ENCODE data around the gene RNF144A.

The RNF144A gene

GRCh38 chr2:7048762-7049294, 131.6 kb downstream of the RNF144A start:
- DNase-seq: no peak

- no peak for DNase-seq
These were observed 135.2 kb downstream of the RNF144A start for GRCh38 chr2:7052404-7052803.

GRCh38 chr2:7053650-7054265, 136.5 kb downstream of the RNF144A start:
- DNase-seq: no peak

DNA sequence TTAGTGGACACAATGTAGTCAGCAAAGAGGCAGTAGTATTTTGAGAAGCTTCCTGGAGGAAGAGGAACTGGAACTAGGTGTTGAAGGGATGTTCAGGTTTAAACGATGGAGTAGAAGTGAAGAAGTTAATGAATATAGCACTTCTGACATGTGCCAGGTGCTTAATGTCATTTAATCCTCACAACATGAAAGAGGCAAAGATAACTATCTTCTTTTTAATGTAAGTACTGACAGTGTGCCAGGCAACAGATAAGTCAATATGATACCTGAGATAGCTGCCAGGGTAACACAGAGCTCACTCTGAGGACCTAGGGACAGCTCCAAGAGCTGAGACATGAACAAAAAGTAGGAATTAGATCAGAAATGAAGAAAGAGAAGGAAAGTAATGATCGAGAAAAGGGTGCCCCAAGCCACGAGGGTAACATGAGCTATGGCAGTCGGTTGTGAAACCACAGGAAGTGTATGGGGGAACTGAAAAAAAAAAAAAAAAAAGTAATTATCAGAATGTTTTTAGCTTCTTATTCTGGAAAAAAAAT, 140.7 kb downstream of the RNF144A start:
- DNase-seq: no peak

DNA sequence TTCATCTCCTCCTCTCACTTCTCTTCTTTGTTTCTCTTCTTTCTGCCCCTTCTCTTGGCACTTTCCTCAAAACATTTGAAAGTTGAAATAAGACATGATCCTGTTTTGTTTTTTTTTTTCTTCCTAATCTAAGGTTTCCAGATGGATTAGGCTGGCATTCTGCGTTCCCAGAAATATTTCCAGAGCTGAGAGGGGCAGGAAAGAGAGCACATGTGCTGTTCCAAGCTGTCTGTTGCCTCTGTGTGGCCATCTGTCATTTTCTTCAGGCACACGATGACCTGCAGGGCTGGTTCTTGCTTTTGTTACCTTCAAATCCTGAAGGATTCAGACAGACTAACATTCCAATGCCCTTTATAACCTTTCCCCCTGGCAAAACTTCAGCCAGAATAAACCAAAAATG, 142.9 kb downstream of the RNF144A start:
- DNase-seq: no peak

GRCh38 chr2:7060631-7061449, 143.6 kb downstream of the RNF144A start:
- DNase-seq: no peak

GRCh38 chr2:7061450-7061789, 144.2 kb downstream of the RNF144A start:
- DNase-seq: no peak

DNA sequence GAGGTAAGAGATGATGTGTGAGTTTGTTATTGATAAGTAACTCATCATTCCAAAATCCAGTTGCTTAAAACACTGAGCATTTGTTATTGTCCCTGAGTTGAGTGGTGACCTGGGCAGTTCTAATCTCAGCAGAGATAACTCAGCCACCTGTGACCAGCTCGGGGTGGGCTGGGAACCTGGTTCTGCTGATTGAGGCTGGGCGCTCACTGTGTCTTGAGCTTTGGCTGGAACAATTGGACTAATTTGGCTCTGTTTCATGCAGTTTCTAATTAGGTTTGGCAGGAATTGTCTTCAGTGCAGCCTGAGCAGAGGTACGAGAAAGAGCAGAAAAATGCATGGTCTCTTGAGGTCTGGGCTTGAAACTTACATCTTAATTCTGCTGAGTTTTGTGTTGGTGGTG, 144.7 kb downstream of the RNF144A start:
- DNase-seq: no peak

DNA sequence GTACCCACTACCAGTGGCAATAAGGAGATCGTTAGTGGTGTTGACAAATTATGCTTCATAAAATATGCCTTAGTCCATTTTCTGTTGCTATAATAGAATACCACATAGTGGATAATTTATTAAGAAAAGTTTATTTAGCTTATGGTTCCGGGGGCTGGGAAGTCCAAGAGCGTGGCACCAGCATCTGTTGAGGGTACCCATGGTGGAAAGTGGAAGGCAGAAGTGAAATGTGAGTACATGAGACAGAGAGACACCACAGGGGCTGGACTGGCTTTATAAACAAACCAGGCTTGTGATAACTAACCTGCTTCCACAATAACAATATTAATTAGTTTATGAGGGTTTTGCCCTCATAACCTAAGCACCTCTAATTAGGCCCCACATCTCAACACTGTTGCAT, 146.6 kb downstream of the RNF144A start:
- no peak for DNase-seq

DNA sequence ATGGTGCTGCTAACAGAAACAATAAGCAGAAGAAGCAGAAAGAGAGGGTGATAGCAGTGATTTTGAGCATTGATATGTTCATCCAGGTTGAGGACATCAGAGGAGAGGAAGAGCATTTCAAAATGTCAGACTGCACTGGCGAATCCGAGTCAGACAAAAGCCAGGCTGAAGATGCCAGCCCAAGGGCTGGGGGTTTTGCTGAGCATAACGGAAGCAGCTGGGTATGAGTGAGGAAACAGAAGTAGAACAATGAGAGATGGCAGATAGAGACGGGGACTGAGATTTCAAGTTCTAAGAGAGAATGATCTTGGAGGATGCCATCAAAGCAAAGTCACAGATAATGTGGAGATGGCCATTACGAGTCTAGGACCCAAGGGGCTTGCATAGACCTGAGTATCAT, 151.2 kb downstream of the RNF144A start:
- DNase-seq: no peak

- no peak for DNase-seq
These were observed 153.3 kb downstream of the RNF144A start for GRCh38 chr2:7070483-7070882.

- no peak for DNase-seq
These were observed 153.9 kb downstream of the RNF144A start for GRCh38 chr2:7071154-7071553.

- peak; percentile 29 for DNase-seq
These were observed 154.8 kb downstream of the RNF144A start for GRCh38 chr2:7071916-7072556.

GRCh38 chr2:7073901-7074300, 156.7 kb downstream of the RNF144A start:
- DNase-seq: no peak

- no peak for DNase-seq
These were observed 158.6 kb downstream of the RNF144A start for GRCh38 chr2:7075834-7076233.

- DNase-seq: no peak
These were observed 160.6 kb downstream of the RNF144A start for GRCh38 chr2:7077660-7078267.

DNA sequence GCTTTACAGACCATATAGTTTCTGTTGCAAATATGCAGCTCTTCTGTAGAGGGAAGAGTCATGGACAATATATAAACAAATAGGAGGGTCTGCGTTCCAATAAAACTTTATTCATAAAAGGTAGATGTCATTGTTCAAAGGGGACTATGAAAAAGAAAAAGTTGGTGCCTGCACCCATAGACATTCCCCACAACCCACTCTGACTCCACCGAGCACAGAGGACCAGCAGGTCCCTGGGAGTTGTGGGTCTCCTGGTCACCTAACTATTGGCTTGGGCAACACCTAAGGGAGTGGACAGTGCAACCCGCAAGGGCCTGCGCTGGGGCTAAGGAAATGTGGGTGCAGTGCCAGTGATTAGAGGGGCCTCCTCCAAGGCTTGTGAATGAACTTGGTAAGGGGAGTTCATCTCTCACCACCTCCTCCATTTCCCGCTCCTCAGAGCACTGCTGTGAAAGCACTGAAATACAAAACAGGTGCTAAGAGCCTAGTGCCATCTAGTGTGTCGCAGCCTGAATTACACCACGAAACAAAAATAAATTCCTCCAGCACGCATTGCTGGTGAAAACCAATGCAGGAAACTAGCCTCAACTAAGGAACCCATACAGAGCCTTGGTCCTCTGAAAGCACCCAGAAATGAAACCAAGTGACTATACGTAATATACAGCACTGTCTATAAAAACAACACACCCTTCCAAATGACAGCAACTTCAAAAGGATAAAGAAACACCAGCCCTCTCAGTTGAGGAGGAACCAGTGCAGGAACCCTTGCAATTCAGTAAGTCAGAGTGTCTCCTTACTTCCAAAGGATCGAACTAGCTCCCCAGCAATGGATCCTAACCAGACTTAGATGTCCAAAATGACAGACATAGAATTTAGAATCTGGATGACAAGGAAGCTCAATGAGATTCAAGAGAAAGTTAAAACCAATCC, 166.6 kb downstream of the RNF144A start:
- peak; percentile 67 for DNase-seq

GRCh38 chr2:7084601-7085000, 167.4 kb downstream of the RNF144A start:
- DNase-seq: no peak

- DNase-seq: no peak
These were observed 172.1 kb downstream of the RNF144A start for GRCh38 chr2:7089284-7089683.

DNA sequence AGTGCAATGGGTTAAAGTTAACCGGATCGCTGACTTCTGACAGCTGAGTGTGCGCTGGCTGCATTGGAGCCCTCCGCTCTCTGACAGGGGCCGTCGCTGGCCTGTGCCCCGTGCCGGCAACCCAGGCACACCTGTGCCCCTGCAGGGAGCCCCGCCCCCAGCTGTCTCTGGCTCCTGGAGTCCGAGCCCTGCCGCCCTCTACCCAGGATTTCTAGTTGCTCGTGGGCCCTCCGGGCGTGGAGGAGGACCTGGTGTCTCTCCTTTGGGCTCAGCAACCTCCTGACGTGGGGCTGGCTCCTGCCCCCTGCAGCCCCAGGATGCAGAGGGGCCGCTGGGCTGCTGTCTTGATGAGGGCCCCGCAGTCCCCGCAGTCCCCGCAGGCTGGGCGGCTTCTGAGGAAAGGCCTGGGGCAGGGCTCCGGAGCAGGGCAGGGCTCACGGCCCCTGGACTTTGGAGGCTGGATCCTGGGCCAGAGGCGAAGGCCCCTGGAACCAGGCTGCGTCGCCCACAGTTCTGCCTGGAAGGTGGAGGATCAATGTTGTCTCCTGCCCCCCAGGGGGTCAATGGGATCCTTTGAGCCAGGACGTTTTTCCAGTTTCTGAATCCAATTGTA, 172.8 kb downstream of the RNF144A start:
- DNase-seq: no peak

GRCh38 chr2:7093376-7093775, 176.2 kb downstream of the RNF144A start:
- DNase-seq: no peak

Measured in hematopoietic multipotent progenitor cell treated with erythropoietin and hydrocortisone succinate and interleukin-3 and kit ligand, for 8 days (in vitro differentiated cells).